ENCODE data around the gene FBN1.

The FBN1 gene

GRCh38 chr15:48625126-48625525 lies 20.4 kb downstream of the FBN1 start:
- Histone ChIP-seq H3K27me3 (ENCODE audit: low read depth) (no peaks in the 10 kb centered on the region), H3K36me3 (replicated peaks) (no peaks in the 10 kb centered on the region), H3K9me3 (no peaks in the 10 kb centered on the region), H3K4me3 (no peak overlapping the region), H3K4me1 (peaks cover 15% of the 10 kb centered on the region)
- in situ Hi-C loops (cut with MboI; ENCODE audit: low sequenced_read_pairs): no loop called here
- DNase-seq (ENCODE audit: low spot score in 2 of 2): no peak

DNA sequence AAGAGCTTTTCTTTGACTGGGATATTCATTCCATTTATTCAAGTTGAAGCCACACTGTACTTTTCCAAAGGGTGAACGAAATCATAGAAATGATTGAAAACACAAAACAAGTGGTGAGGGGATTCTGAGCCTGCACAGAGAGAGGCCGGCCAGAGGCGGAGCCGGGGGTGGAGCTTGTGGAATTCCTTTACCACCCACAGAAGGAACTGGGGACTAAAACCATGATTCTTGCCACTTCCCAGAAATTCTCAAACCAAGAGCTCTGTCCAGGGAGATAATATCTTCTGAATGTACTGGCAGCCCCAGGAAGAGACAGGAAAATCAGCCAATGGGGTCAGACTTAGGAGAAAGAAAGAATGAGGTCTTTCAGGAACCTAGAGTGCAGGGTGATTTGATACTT lies 20.8 kb downstream of the FBN1 start:
- in situ Hi-C loops (cut with MboI; ENCODE audit: low sequenced_read_pairs): no loop called here
- Histone ChIP-seq H3K4me1 (peaks cover 15% of the 10 kb centered on the region), H3K36me3 (replicated peaks) (no peaks in the 10 kb centered on the region), H3K9me3 (no peaks in the 10 kb centered on the region), H3K27me3 (ENCODE audit: low read depth) (no peaks in the 10 kb centered on the region), H3K4me3 (no peak overlapping the region)
- DNase-seq (ENCODE audit: low spot score in 2 of 2): peak in 1 of 2 experiments; percentile 17

DNA sequence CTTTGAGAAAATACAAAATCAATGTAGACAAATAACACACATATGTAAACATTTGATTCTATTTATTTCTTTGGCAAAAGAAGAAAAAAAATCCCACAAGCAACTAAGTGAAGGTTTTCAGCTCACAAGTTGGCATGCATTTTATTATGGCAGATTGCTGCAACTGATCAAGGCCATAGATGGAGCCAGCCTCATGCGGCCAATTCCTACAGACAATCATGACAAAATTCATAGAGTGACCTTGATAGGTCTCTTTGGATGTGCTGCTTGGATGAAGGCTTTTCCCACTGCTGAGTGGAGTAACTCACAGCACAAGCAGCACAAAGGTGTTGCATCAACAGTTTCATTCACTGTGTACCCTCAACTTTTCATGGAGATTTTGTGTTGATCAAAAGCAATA lies 22.1 kb downstream of the FBN1 start:
- no peak overlapping the region for H3K4me3 ChIP-seq
- in situ Hi-C loops (cut with MboI; ENCODE audit: low sequenced_read_pairs): no loop called here
- no peaks in the 10 kb centered on the region for H3K9me3 ChIP-seq
- peaks cover 15% of the 10 kb centered on the region for H3K4me1 ChIP-seq
- no peaks in the 10 kb centered on the region for H3K27me3 ChIP-seq (ENCODE audit: low read depth)
- no peaks in the 10 kb centered on the region for H3K36me3 ChIP-seq (replicated peaks)
- DNase-seq (ENCODE audit: low spot score in 2 of 2): no peak

- Histone ChIP-seq H3K9me3 (no peaks in the 10 kb centered on the region), H3K27me3 (ENCODE audit: low read depth) (no peaks in the 10 kb centered on the region), H3K4me3 (no peak overlapping the region), H3K4me1 (peaks cover 9% of the 10 kb centered on the region), H3K36me3 (replicated peaks) (no peaks in the 10 kb centered on the region)
- DNase-seq (ENCODE audit: low spot score in 2 of 2): no peak
- in situ Hi-C loops (cut with MboI; ENCODE audit: low sequenced_read_pairs): no loop called here
Observed at GRCh38 chr15:48622237-48622636, 23.3 kb downstream of the FBN1 start.

- Histone ChIP-seq H3K4me3 (no peak overlapping the region), H3K36me3 (replicated peaks) (no peaks in the 10 kb centered on the region), H3K9me3 (no peaks in the 10 kb centered on the region), H3K27me3 (ENCODE audit: low read depth) (no peaks in the 10 kb centered on the region), H3K4me1 (no peaks in the 10 kb centered on the region)
- in situ Hi-C loops (cut with MboI; ENCODE audit: low sequenced_read_pairs): no loop called here
- DNase-seq (ENCODE audit: low spot score in 2 of 2): no peak
Observed at GRCh38 chr15:48619446-48619845, 26.1 kb downstream of the FBN1 start.

DNA sequence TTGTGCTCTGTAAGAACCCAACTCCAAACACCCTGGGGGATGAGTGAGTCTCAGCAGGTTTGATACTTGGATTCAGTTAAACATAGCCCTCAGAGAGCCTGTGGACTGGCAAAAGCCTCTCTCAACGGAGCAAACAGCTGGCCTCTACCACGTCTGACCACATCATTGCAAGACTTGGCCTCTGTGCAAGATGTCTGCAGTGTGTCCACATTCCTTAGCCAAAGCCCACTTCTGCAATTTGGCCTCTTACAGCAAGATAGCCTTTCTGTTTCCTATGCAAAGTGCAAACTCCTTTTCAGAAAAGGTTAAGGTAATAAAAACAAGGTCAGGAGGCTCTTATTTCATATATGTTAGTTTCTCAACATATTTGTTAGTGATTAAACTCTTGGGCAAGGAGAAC lies 27.9 kb downstream of the FBN1 start:
- no peak for DNase-seq (ENCODE audit: low spot score in 2 of 2)
- H3K36me3 ChIP-seq (replicated peaks): no peaks in the 10 kb centered on the region
- no peak overlapping the region for H3K4me3 ChIP-seq
- in situ Hi-C loops (cut with MboI; ENCODE audit: low sequenced_read_pairs): no loop called here
- no peaks in the 10 kb centered on the region for H3K4me1 ChIP-seq
- H3K27me3 ChIP-seq (ENCODE audit: low read depth): no peaks in the 10 kb centered on the region
- no peaks in the 10 kb centered on the region for H3K9me3 ChIP-seq

GRCh38 chr15:48616216-48616615 lies 29.3 kb downstream of the FBN1 start:
- no peaks in the 10 kb centered on the region for H3K9me3 ChIP-seq
- in situ Hi-C loops (cut with MboI; ENCODE audit: low sequenced_read_pairs): no loop called here
- no peaks in the 10 kb centered on the region for H3K36me3 ChIP-seq (replicated peaks)
- no peak overlapping the region for H3K4me3 ChIP-seq
- DNase-seq (ENCODE audit: low spot score in 2 of 2): no peak
- no peaks in the 10 kb centered on the region for H3K27me3 ChIP-seq (ENCODE audit: low read depth)
- no peaks in the 10 kb centered on the region for H3K4me1 ChIP-seq

- no peaks in the 10 kb centered on the region for H3K36me3 ChIP-seq (replicated peaks)
- no peak for DNase-seq (ENCODE audit: low spot score in 2 of 2)
- H3K9me3 ChIP-seq: no peaks in the 10 kb centered on the region
- no peak overlapping the region for H3K4me3 ChIP-seq
- no peaks in the 10 kb centered on the region for H3K4me1 ChIP-seq
- H3K27me3 ChIP-seq (ENCODE audit: low read depth): no peaks in the 10 kb centered on the region
- in situ Hi-C loops (cut with MboI; ENCODE audit: low sequenced_read_pairs): no loop called here
Observed at GRCh38 chr15:48614051-48614450, 31.5 kb downstream of the FBN1 start.

DNA sequence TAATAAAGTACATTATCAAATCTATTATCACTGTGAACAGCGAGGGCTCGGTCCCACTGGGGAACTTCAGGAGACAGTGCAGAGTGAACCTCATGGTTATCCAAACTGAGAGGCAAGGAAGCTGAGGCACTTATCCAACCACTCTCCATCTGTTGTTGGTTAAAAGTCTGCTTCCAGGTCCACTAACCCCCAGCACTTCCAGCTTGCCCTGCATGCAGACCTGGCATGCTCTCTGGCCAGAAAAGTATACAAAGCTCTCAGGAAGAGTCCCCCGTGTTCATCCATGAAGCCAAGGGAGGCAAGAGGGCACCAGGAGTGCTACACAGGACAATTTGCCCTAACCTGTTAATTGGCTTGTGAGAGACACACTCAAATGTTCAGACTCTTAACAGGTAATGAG lies 36.0 kb downstream of the FBN1 start:
- H3K4me3 ChIP-seq: no peak overlapping the region
- in situ Hi-C loops (cut with MboI; ENCODE audit: low sequenced_read_pairs): no loop called here
- no peaks in the 10 kb centered on the region for H3K36me3 ChIP-seq (replicated peaks)
- no peak for DNase-seq (ENCODE audit: low spot score in 2 of 2)
- no peaks in the 10 kb centered on the region for H3K9me3 ChIP-seq
- no peaks in the 10 kb centered on the region for H3K4me1 ChIP-seq
- no peaks in the 10 kb centered on the region for H3K27me3 ChIP-seq (ENCODE audit: low read depth)

DNA sequence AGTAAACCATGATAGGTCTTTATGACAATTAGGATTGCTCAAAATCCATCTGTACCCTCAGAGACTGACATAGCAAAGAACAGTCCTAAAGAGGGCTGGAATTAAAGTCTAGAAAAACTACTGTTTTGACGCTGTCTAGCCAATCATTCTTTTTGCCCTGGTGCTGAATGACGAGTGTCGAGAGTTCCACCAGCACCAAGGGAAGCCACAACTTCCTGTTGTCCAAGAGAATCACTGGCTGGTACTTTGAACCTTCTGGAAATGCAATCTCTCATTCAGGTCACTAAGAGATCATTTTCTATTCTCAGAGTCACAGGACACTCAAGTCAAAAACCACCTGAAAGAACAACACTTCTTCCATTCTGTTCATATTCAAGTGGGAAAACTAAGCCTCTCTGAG lies 37.7 kb downstream of the FBN1 start:
- Histone ChIP-seq H3K9me3 (no peaks in the 10 kb centered on the region), H3K36me3 (replicated peaks) (no peaks in the 10 kb centered on the region), H3K4me3 (no peak overlapping the region), H3K27me3 (ENCODE audit: low read depth) (no peaks in the 10 kb centered on the region), H3K4me1 (no peaks in the 10 kb centered on the region)
- in situ Hi-C loops (cut with MboI; ENCODE audit: low sequenced_read_pairs): no loop called here
- DNase-seq (ENCODE audit: low spot score in 2 of 2): no peak

DNA sequence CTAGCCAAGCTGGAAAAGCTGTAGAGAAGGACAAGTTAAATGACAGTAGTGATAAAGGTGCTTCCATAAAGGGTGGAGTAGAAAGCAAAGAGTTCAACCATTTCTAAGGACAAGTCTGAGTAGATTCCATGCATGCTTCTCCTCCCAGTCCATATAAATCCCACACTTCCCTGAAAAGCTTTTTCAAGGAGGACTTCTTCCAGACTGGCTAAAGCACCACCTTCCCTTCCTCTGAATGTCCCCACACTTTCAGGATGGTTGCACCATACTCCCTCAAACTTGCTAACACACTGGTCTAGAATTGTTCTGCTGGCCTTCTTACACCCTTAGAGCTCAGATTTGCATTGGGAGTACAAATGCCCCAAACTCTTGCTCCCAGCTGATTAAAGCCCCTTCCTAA lies 40.9 kb downstream of the FBN1 start:
- Histone ChIP-seq H3K4me1 (no peaks in the 10 kb centered on the region), H3K9me3 (no peaks in the 10 kb centered on the region), H3K36me3 (replicated peaks) (no peaks in the 10 kb centered on the region), H3K27me3 (ENCODE audit: low read depth) (no peaks in the 10 kb centered on the region), H3K4me3 (no peak overlapping the region)
- in situ Hi-C loops (cut with MboI; ENCODE audit: low sequenced_read_pairs): no loop called here
- DNase-seq (ENCODE audit: low spot score in 2 of 2): no peak

- H3K4me1 ChIP-seq: no peaks in the 10 kb centered on the region
- no peak overlapping the region for H3K4me3 ChIP-seq
- H3K27me3 ChIP-seq (ENCODE audit: low read depth): no peaks in the 10 kb centered on the region
- in situ Hi-C loops (cut with MboI; ENCODE audit: low sequenced_read_pairs): no loop called here
- no peak for DNase-seq (ENCODE audit: low spot score in 2 of 2)
- no peaks in the 10 kb centered on the region for H3K36me3 ChIP-seq (replicated peaks)
- H3K9me3 ChIP-seq: no peaks in the 10 kb centered on the region
Observed at GRCh38 chr15:48603922-48604321, 41.6 kb downstream of the FBN1 start.

- Histone ChIP-seq H3K27me3 (ENCODE audit: low read depth) (no peaks in the 10 kb centered on the region), H3K9me3 (no peaks in the 10 kb centered on the region), H3K4me1 (no peaks in the 10 kb centered on the region), H3K36me3 (replicated peaks) (no peaks in the 10 kb centered on the region), H3K4me3 (no peak overlapping the region)
- in situ Hi-C loops (cut with MboI; ENCODE audit: low sequenced_read_pairs): no loop called here
- no peak for DNase-seq (ENCODE audit: low spot score in 2 of 2)
Observed at GRCh38 chr15:48603123-48603500, 42.4 kb downstream of the FBN1 start.

DNA sequence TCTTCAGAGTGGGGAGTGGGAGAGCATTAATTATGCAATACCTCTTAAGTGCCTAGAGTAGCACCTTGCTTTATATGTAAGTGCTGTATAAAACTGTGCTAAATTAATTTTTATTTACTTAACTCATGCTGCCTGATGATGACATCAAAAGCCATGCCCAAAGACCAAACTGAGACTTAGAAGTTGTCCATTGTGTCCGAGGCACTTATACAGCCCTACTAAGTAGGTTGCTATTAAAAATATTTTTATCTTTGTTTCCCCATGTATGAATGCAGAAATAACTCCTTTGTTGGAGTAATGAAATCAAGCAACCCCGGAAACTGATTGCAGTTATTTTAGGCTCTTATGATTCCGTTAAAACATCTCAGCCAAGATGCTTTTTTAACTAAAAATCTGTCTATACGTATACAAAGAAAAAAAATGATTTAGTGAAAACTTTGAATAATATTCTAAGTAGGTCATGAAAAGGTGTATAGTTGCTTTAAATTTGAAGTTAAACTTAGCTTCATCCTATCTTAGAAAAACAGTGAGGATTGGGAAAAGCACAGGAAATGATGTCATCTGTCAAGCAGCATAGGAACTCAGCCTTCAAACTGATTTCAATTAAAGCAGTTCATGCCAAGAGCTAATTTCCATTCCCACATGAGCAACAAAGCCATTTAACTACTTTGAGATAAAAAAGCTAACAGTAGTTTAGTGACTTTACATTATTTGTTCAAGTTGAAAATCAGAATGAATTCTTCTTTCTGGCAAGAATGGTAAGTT lies 43.0 kb downstream of the FBN1 start:
- no peaks in the 10 kb centered on the region for H3K36me3 ChIP-seq (replicated peaks)
- H3K27me3 ChIP-seq (ENCODE audit: low read depth): no peaks in the 10 kb centered on the region
- in situ Hi-C loops (cut with MboI; ENCODE audit: low sequenced_read_pairs): no loop called here
- no peaks in the 10 kb centered on the region for H3K4me1 ChIP-seq
- H3K9me3 ChIP-seq: no peaks in the 10 kb centered on the region
- H3K4me3 ChIP-seq: no peak overlapping the region
- no peak for DNase-seq (ENCODE audit: low spot score in 2 of 2)

DNA sequence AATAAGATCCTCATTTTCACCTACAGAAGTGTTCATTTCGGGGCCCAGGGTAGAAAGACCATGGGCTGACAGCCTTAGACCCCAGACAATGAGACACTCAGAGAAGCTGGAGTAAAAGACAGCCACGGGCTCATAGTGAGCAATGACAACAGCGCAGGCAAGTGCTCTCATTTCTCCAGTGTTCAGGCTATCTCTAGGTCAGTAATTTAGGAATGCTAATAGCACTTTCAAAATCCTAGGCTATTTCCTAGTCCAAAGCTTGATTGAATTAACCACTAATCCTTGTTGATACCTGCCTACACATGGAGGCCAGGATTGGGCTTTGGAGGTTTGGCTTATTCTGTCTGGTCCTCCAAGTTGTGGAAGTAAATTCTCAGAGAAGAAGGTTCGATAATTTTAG lies 44.4 kb downstream of the FBN1 start:
- no peak for DNase-seq (ENCODE audit: low spot score in 2 of 2)
- Histone ChIP-seq H3K4me3 (no peak overlapping the region), H3K36me3 (replicated peaks) (no peaks in the 10 kb centered on the region), H3K4me1 (no peaks in the 10 kb centered on the region), H3K27me3 (ENCODE audit: low read depth) (no peaks in the 10 kb centered on the region), H3K9me3 (no peaks in the 10 kb centered on the region)
- in situ Hi-C loops (cut with MboI; ENCODE audit: low sequenced_read_pairs): no loop called here

Data from HAP-1 (cell line).